ENCODE results near the gene EGR2.

GRCh38 chr10:62778125-62778524 is 38.0 kb downstream of the EGR2 start:
- TF ChIP-seq SPI1 (IDR thresholded peaks at IDR 0.05; ENCODE audit: low read depth, low read length): no peak
- no peak for TF ChIP-seq TAF1 (IDR thresholded peaks at IDR 0.05; ENCODE audit: low read depth, low read length)
- TF ChIP-seq POLR2A (IDR thresholded peaks at IDR 0.05; ENCODE audit: low read depth, low read length): no peak

All from GM12891 (cell line).